Right cardiac atrium (tissue), 5 donors: ENCODE measurements around the gene TNPO3. TPM values are rescaled to one million over a fixed set of nuclear protein-coding genes. Genes with fewer than 3 reads are reported as not detected.
"Not testable (repeated sequence)": the region's sequence is repeated elsewhere in the genome, so short reads cannot be mapped to it uniquely, and the experiment has no call there.

ENCODE experiments used
- ATAC-seq, 2 donors: fragments of 200-7000 bp; cut with Tn5 transposase; one replicate each; pipeline versions ENCODE4 v1.8.0 to v1.9.1; 2020; ENCODE audit warnings: moderate library complexity in 2 of 2, mild to moderate bottlenecking in 1 of 2
- DNase-seq, 3 donors: peaks; one replicate each; pipeline ENCODE4 v3.0.0-alpha.2; 2020
- H3K27ac ChIP-seq: one replicate; pipeline ENCODE4 v1.5.1; 2013; ENCODE audit warnings: mild to moderate bottlenecking, low read length, control low read depth, moderate library complexity
- H3K27me3 ChIP-seq: one replicate; pipeline ENCODE4 v1.6.1; 2013; ENCODE audit not compliant: control insufficient read depth, insufficient read depth
- H3K4me1 ChIP-seq: one replicate; pipeline ENCODE4 v1.6.1; 2013; ENCODE audit warnings: low read length; ENCODE audit not compliant: control insufficient read depth, insufficient read depth
- H3K4me3 ChIP-seq: one replicate; pipeline ENCODE4 v1.5.1; 2013; ENCODE audit warnings: low read length, control low read depth
- H3K9me3 ChIP-seq: one replicate; pipeline ENCODE4 v1.6.1; 2013; ENCODE audit warnings: low read length; ENCODE audit not compliant: control insufficient read depth
- WGBS: extraction: QIAGEN DNeasy Blood & Tissue Kit; methylation state at CpG from one replicate; pipeline ENCODE4 v1.1.7; 2013; 5-methylcytosine and 5-hydroxymethylcytosine counted together
- intact Hi-C, 4 donors: fragments of 100-400 bp; cut with DNase I; formaldehyde crosslinking; loops; one replicate each; pipeline versions ENCODE4 v1.11.0 to v1.14.0; 2022 to 2023
- polyA plus RNA-seq: library from polyadenylated mRNA; stranded (reverse); fragments of 200-250 nt; gene quantifications from one replicate; pipeline ENCODE4 v1.2.3, GENCODE V29; 2013
- total RNA-seq, 4 donors: library from RNA; stranded (reverse); fragmentation: NEBNext Ultra II Directional; extraction: Animal tissue kit (Norgen Biotek cat#: 25700); gene quantifications; one replicate each; pipeline ENCODE4 v1.2.1, GENCODE V29; 2021
- donor health status: healthy with polysubstance abuse.
- donor health status: DM: no; HTN: yes; CAD: no.
- donor health status: DM: no; HTN: no; CAD: no.
- donor health status: DM: no; HTN: yes; CAD: no; lungs with severe emphysema.
- donor health status: DM: yes; HTN: yes; CAD: no.

The TNPO3 gene
- total and polyA plus RNA-seq, 5 donors = 12.2 to 29.5 (median 26.4) TPM

DNA sequence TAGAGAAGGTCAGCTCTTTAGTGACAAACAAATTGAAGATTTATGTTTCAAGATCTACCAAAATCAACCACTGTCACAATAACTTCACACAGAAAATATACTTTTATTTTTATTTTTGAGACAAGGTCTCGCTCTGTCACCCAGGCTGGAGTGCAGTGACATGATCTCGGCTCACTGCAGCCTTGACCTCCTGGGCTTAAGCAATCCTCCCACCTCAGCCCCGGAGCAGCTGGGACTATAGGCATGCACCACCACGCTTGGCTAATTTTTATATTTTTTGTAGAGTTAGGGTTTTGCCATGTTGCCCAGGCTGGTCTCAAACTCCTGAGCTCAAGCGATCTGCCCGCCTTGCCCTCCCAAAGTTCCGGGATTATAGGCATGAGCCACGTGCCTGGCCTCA is 60.4 kb downstream of the TNPO3 start:
- H3K9me3 ChIP-seq, H3K4me3 ChIP-seq, ATAC-seq, H3K4me1 ChIP-seq, H3K27ac ChIP-seq, DNase-seq, H3K27me3 ChIP-seq, intact Hi-C loops: not testable (repeated sequence)
- WGBS = 97% methylated on average over 8 of the region's 8 CpGs

GRCh38 chr7:128993419-128993818 is 61.5 kb downstream of the TNPO3 start:
- intact Hi-C loops = no loop called here
- ATAC-seq (no peak), DNase-seq (no peak)
- Histone ChIP-seq H3K4me1 (no peaks in the 10 kb centered on the region), H3K9me3 (no peaks in the 10 kb centered on the region), H3K27ac (no peak overlapping the region), H3K27me3 (no peaks in the 10 kb centered on the region), H3K4me3 (no peak overlapping the region)
- 94% methylated on average over 2 of the region's 2 CpGs for WGBS

DNA sequence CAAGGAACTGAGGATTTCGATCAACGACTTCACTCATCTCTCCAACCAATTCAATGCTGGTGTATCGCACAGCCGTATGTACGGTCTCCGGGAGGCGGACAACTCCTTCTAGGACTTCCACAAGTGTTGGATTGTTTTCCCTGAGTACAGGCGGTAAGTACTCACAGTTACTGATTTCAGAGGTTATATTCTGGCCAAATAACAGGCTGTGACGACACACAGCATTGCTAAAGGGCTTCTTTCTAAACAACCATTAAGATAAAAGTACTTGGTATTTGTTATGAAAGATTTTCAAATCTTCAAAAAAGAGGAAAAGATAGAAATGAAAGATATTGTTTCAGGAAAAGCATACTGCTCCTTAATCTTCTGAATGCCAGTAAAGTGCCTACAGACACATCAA is 65.0 kb downstream of the TNPO3 start:
- no peak overlapping the region for H3K27ac ChIP-seq
- H3K27me3 ChIP-seq = no peaks in the 10 kb centered on the region
- no peaks in the 10 kb centered on the region for H3K4me1 ChIP-seq
- ATAC-seq (no peak), DNase-seq (no peak)
- 84% methylated on average over 9 of the region's 9 CpGs for WGBS
- H3K9me3 ChIP-seq = no peaks in the 10 kb centered on the region
- no peak overlapping the region for H3K4me3 ChIP-seq
- intact Hi-C loops = no loop called here

GRCh38 chr7:128988372-128988771 is 66.5 kb downstream of the TNPO3 start:
- H3K4me1 ChIP-seq = no peaks in the 10 kb centered on the region
- no peak overlapping the region for H3K27ac ChIP-seq
- no peak overlapping the region for H3K4me3 ChIP-seq
- no peaks in the 10 kb centered on the region for H3K9me3 ChIP-seq
- ATAC-seq (no peak), DNase-seq (no peak)
- intact Hi-C loops = no loop called here
- H3K27me3 ChIP-seq = no peaks in the 10 kb centered on the region

DNA sequence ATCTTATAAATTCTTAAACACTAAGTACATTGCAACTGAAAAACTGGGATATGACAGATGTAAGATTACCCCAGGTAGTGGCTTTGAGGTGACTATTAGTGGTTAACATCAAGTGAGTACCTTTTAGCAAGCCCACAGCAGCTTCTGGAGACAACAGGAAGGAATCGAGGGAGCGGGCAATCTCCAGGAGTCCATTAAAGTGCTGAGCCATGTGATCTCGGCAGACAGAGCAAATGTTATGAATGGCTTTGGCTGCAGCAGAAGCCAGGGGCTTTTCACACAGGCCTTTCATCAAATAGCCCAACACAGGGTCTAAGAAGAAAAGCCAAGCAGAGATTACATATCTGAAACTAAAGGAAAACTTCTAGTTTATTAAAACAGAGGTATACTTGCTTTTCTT is 68.3 kb downstream of the TNPO3 start:
- Histone ChIP-seq H3K4me3 (no peak overlapping the region), H3K4me1 (no peaks in the 10 kb centered on the region), H3K27ac (no peak overlapping the region), H3K9me3 (no peaks in the 10 kb centered on the region), H3K27me3 (no peaks in the 10 kb centered on the region)
- intact Hi-C loops = no loop called here
- ATAC-seq = no peak
- WGBS = 90% methylated on average over 3 of the region's 3 CpGs
- DNase-seq = no peak

- intact Hi-C loops = no loop called here
- Histone ChIP-seq H3K27me3 (no peaks in the 10 kb centered on the region), H3K27ac (no peak overlapping the region), H3K4me1 (no peaks in the 10 kb centered on the region), H3K9me3 (no peaks in the 10 kb centered on the region), H3K4me3 (no peak overlapping the region)
- no peak for ATAC-seq
- DNase-seq = no peak
Observed at GRCh38 chr7:128985660-128986059, 69.3 kb downstream of the TNPO3 start.

DNA sequence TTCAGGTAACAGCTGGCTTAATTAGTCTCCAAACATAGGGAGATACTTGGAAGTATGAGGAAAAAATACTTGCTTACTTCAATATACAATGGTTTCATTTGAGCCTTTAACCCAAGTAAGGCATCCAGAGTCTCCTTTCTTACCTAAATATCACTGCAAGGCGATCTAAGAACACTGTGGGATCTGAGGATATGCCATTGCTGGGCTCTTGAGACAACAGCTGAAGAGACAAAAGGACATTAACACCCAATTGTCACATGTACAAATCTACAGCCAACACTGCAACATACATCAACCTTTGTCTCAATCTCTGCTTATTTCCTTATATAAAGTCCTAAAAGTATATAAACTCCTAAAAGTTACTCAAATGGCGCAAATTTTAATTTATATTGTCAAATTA is 72.8 kb downstream of the TNPO3 start:
- H3K27ac ChIP-seq = no peak overlapping the region
- WGBS = 95% methylated on average over 2 of the region's 2 CpGs
- H3K4me1 ChIP-seq = no peaks in the 10 kb centered on the region
- H3K9me3 ChIP-seq = no peaks in the 10 kb centered on the region
- H3K4me3 ChIP-seq = no peak overlapping the region
- H3K27me3 ChIP-seq = no peaks in the 10 kb centered on the region
- intact Hi-C loops = no loop called here
- DNase-seq = no peak
- no peak for ATAC-seq

DNA sequence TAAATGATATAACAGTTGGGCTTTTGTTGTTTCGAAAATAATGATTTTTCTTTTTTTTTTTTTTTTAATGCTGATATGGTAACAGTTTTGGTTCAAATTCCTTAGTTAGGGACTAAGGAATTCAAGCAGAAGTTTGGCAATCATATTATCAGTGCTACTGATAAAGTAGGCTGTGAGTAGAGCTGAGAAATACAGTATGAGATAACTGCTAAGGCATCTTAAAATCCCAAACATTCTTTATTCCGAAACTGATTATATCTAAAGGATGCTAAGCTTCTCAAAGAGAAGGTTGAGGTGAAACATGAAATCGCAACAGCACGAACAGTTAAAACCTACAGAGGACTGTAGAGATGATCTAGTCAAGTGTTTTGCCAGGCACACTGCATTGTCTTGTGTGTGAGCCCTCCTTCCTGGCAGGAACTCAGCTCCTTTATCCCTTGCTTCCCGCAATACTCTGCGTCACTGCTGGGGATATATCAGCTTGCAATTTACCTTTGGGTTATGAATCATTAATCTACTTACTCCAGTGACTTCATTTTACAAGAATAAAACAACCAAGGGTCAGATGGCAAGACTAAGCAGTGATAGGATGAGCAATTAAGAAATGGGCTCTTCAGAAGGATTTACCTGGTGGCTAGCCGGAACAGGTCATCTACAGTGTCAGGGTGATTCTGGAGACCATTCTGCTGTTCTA is 80.5 kb downstream of the TNPO3 start:
- H3K27ac ChIP-seq = no peak overlapping the region
- ATAC-seq = no peak
- intact Hi-C loops = no loop called here
- no peaks in the 10 kb centered on the region for H3K4me1 ChIP-seq
- WGBS = 68% methylated on average over 7 of the region's 7 CpGs
- H3K27me3 ChIP-seq = no peaks in the 10 kb centered on the region
- H3K4me3 ChIP-seq = no peak overlapping the region
- DNase-seq = no peak
- no peaks in the 10 kb centered on the region for H3K9me3 ChIP-seq

DNA sequence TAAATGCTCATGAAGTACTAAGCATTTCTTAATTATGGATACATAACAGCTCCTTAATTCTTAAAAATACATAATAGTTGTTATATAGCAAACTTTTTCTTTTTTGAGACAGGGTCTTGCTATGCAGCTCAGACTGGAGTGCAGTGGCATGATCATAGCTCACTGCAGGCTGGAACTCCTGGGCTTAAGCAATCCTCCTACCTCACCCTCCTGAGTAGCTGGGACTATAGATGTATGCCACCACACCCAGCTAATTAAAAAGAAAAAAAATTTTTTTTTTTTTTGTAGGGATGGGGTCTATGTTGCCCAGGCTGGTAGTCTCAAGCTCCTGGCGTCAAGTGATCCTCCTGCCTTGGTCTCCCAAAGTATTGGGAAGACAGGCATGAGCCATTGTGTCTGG is 86.3 kb downstream of the TNPO3 start:
- WGBS = 90% methylated on average over 1 of the region's 1 CpG
- no peaks in the 10 kb centered on the region for H3K9me3 ChIP-seq
- no peaks in the 10 kb centered on the region for H3K4me1 ChIP-seq
- H3K27me3 ChIP-seq = no peaks in the 10 kb centered on the region
- no peak overlapping the region for H3K27ac ChIP-seq
- H3K4me3 ChIP-seq = no peak overlapping the region
- no peak for ATAC-seq
- DNase-seq = no peak
- intact Hi-C loops = no loop called here

DNA sequence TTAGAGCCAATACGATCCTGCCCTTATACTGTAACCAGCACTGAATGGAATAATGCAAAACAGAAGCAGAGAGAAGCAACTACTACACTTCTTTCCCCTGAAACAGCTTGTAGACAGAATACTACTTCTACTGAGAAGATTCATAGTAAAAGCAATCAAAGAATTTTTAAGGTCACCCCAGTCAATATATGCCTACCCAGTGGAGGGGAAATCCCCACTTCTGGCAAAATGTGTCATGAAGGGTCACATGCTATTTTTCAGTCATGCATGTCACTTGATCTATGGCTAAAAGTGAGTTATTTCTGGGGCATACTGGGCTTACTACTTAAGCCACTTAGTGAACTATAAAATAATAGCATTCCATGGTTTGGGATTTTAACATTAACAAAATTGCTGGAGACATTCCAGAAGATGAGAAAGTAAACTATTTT is 91.6 kb downstream of the TNPO3 start:
- intact Hi-C loops = no loop called here
- Histone ChIP-seq H3K9me3 (no peaks in the 10 kb centered on the region), H3K27ac (no peak overlapping the region), H3K4me1 (no peaks in the 10 kb centered on the region), H3K4me3 (no peak overlapping the region), H3K27me3 (no peaks in the 10 kb centered on the region)
- WGBS = 93% methylated on average over 1 of the region's 1 CpG
- ATAC-seq (no peak), DNase-seq (no peak)

DNA sequence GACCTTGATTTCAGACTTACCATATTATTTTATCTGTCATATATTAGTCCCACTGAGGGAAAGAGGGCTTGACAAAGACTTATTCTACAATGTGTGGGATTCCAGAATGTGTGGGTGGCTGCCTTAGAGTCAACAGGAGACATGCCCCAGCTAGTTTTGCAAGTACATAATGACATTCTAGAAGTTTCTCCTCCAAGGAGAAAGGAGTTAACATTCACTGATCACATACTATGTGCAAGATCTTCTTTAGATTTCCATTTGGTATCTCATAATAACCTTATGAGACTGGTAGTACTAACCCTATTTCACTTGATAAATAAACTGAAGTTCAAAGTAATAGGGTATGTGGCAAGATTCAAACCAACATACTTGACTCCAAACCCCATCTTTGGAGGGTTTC is 92.0 kb downstream of the TNPO3 start:
- intact Hi-C loops = no loop called here
- DNase-seq (no peak), ATAC-seq (no peak)
- H3K4me1 ChIP-seq = no peaks in the 10 kb centered on the region
- H3K9me3 ChIP-seq = no peaks in the 10 kb centered on the region
- H3K27me3 ChIP-seq = no peaks in the 10 kb centered on the region
- no peak overlapping the region for H3K27ac ChIP-seq
- no peak overlapping the region for H3K4me3 ChIP-seq

GRCh38 chr7:128961030-128961659 is 93.8 kb downstream of the TNPO3 start:
- DNase-seq = no peak
- Histone ChIP-seq H3K9me3 (no peaks in the 10 kb centered on the region), H3K27me3 (no peaks in the 10 kb centered on the region), H3K4me1 (no peaks in the 10 kb centered on the region), H3K27ac (no peak overlapping the region), H3K4me3 (no peak overlapping the region)
- ATAC-seq = no peak
- intact Hi-C loops = no loop called here
- 89% methylated on average over 8 of the region's 8 CpGs for WGBS
